Activated naive CD4-positive, alpha-beta T cell (primary cell): Measurements from ENCODE around the gene PNPT1.
"Not testable (repeated sequence)": the region's sequence is repeated elsewhere in the genome, so short reads cannot be mapped to it uniquely, and the experiment has no call there.

Experiments
- DNase-seq, 4 experiments: peaks; one replicate each; lab custom pipeline; 2025; lab: John Stamatoyannopoulos, UW

PNPT1 gene

DNA sequence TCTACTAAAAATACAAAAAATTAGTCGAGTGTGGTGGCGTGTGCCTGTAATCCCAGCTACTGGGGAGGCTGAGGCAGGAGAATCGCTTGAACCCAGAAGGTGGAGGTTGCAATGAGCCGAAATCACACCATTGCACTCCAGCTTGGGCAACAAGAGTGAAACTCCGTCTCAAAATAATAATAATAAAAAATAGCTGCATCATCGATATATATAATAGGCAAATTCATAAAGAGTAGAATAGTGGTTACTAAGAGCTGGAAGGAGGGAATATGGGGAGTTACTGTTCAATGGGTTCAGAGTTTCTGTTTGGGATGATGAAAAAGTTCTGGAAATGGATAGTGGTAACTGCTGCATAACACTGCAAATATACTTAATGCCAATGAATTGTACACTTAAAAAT lies 96.8 kb downstream of the PNPT1 start:
- DNase-seq: not testable (repeated sequence)

DNA sequence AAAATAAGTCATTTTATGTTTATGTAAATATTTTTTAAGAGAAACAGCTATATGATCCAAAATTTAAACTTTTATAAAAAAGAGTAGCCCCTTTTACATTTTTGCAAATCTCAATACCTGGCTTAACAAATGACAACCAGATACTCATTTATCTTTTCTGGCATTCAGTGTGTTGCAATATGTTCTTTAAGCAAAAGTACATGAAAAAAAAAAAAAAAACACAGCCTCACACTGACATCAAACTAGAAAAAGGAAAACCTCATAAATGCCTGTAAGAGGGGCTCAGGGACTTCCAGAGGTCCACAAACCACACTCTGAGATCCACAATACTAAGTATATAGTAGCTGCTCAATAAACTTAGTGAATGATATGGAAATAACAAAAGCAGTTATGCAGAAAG lies 98.1 kb downstream of the PNPT1 start:
- DNase-seq: no peak

DNA sequence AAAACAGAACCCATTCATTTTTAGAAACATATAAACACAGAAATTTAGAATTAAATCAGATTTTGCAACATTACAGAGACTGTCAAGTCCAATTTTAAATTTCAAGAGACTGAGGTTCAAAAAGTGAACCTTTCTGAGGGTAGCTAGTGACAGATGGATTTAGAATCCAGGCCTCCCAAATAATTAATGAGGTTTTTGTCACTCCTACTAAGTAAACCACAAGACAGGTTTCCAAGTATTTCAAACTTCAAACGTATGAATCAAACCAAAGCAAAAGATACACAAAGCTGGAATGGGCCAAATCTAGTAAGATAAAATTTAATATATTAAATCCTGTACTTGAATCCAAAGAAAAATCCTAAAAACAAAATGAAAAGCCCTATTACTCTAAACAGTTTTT lies 101.5 kb downstream of the PNPT1 start:
- DNase-seq: no peak

DNA sequence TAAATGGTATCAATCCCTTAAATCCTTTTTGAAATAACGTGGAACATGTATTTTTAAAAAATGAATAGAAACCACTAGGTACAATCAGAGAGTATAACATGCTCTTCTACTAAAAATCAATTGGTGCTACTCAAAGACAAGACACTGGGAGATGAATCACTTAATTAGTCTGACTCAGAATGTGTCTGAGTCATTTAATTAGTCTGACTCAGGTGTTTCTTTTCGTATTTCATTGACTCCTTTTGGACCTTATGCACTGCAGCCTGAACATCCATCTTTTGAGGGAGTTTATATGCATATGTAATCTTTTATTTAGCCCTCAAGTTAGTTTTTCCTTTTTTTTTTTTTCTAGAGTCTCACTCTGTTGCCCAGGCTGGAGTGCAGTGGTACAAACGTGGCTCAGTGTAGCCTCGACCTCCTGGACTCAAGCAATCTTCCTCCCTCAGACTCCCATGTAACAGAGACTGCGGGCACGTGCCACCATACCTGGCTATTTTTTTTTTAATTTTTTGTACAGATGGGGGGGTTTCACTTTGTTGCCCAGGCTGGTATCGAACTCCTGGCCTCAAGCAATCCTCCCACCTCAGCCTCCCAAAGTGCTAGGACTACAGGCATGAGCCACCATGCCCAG lies 102.7 kb downstream of the PNPT1 start:
- no peak for DNase-seq

DNA sequence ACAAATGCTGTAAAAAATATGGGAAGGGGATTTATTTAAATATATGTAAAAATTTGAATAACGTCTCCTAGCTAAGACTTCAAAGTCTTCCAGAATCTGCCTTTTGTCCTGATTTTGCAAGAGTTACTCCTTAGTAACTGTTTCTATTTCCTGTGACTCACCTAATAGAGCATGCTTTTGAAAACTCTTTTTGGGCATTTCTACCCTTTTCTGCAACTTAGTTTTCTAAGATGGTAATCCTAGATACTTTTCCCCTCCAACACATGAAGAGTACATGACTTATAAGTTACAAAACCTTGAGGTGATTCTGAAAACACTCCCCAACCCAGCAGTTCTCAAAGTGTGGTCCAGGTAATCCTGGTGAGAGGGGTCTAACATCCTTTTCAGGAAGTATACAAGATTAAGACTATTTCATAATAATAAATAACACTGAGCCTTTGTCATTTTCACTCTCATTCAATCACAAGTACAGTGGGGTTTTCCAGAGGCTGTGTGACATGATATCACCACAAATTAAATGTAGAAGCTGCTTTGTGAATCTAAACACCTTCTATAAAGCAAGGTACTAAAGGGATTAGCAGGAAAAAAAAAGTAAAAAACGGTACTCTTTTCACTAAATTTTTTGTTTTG lies 108.1 kb downstream of the PNPT1 start:
- DNase-seq: no peak
